ENCODE measurements around the gene PARD3B.

DNA sequence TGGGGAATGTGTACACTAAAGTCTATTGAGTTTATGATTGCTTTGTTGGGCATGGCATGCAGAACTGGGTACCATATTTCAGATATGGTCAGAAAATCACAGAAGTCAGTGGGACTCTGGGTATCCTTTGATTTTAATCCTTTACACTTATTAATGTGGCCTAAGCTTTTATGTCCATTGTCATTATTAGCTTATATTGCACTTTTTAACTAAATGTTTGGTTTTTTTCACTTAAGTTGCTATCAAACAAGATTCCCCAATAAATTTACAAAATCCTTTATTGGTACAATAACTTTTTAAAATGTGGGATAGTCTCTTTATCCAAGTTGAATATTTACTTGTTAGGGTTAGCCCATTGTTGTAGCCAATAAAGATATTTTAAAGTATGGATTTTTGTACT lies 902.9 kb downstream of the PARD3B start:
- TF ChIP-seq POLR2AphosphoS5 (IDR thresholded peaks at IDR 0.05; ENCODE audit: low read length) (no peak), TCF12 (IDR thresholded peaks at IDR 0.05; ENCODE audit: low read depth, low read length) (no peak), CEBPB (IDR thresholded peaks at IDR 0.05; ENCODE audit: borderline replicate concordance in 1 of 2, low read depth in 2 of 2, low read length in 2 of 2) (no peak), MXI1 (IDR thresholded peaks at IDR 0.05; ENCODE audit: low read depth, low read length) (no peak), SREBF1 (IDR thresholded peaks at IDR 0.05; ENCODE audit: low read length) (no peak), EZH2 (IDR thresholded peaks at IDR 0.05; ENCODE audit: borderline replicate concordance, control insufficient read depth, low read depth, low read length) (no peak), TCF7 (IDR thresholded peaks at IDR 0.05; ENCODE audit: borderline replicate concordance) (no peak), POLR2A (IDR thresholded peaks at IDR 0.05; ENCODE audit: low read depth, low read length) (no peak), ATF7 (IDR thresholded peaks at IDR 0.05; ENCODE audit: low read depth) (no peak)
- TF ChIP-seq, protein P1, sequence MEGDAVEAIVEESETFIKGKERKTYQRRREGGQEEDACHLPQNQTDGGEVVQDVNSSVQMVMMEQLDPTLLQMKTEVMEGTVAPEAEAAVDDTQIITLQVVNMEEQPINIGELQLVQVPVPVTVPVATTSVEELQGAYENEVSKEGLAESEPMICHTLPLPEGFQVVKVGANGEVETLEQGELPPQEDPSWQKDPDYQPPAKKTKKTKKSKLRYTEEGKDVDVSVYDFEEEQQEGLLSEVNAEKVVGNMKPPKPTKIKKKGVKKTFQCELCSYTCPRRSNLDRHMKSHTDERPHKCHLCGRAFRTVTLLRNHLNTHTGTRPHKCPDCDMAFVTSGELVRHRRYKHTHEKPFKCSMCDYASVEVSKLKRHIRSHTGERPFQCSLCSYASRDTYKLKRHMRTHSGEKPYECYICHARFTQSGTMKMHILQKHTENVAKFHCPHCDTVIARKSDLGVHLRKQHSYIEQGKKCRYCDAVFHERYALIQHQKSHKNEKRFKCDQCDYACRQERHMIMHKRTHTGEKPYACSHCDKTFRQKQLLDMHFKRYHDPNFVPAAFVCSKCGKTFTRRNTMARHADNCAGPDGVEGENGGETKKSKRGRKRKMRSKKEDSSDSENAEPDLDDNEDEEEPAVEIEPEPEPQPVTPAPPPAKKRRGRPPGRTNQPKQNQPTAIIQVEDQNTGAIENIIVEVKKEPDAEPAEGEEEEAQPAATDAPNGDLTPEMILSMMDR (IDR thresholded peaks at IDR 0.05 in 2 of 3, conservative IDR thresholded peaks at IDR 0.05 in 1 of 3; ENCODE audit: control insufficient read depth in 2 of 3, extremely low read depth in 1 of 3, insufficient read depth in 1 of 3, low read depth in 3 of 3, low read length in 3 of 3), result no peak
- TF ChIP-seq, protein P2, sequence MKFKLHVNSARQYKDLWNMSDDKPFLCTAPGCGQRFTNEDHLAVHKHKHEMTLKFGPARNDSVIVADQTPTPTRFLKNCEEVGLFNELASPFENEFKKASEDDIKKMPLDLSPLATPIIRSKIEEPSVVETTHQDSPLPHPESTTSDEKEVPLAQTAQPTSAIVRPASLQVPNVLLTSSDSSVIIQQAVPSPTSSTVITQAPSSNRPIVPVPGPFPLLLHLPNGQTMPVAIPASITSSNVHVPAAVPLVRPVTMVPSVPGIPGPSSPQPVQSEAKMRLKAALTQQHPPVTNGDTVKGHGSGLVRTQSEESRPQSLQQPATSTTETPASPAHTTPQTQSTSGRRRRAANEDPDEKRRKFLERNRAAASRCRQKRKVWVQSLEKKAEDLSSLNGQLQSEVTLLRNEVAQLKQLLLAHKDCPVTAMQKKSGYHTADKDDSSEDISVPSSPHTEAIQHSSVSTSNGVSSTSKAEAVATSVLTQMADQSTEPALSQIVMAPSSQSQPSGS (IDR thresholded peaks at IDR 0.05; ENCODE audit: low read length), result no peak
- TF ChIP-seq, protein P3, sequence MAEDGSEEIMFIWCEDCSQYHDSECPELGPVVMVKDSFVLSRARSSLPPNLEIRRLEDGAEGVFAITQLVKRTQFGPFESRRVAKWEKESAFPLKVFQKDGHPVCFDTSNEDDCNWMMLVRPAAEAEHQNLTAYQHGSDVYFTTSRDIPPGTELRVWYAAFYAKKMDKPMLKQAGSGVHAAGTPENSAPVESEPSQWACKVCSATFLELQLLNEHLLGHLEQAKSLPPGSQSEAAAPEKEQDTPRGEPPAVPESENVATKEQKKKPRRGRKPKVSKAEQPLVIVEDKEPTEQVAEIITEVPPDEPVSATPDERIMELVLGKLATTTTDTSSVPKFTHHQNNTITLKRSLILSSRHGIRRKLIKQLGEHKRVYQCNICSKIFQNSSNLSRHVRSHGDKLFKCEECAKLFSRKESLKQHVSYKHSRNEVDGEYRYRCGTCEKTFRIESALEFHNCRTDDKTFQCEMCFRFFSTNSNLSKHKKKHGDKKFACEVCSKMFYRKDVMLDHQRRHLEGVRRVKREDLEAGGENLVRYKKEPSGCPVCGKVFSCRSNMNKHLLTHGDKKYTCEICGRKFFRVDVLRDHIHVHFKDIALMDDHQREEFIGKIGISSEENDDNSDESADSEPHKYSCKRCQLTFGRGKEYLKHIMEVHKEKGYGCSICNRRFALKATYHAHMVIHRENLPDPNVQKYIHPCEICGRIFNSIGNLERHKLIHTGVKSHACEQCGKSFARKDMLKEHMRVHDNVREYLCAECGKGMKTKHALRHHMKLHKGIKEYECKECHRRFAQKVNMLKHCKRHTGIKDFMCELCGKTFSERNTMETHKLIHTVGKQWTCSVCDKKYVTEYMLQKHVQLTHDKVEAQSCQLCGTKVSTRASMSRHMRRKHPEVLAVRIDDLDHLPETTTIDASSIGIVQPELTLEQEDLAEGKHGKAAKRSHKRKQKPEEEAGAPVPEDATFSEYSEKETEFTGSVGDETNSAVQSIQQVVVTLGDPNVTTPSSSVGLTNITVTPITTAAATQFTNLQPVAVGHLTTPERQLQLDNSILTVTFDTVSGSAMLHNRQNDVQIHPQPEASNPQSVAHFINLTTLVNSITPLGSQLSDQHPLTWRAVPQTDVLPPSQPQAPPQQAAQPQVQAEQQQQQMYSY (CRISPR knock-in tag; IDR thresholded peaks at IDR 0.05), result no peak
